ENCODE data around the gene ALG1.

ALG1 gene, protein sequence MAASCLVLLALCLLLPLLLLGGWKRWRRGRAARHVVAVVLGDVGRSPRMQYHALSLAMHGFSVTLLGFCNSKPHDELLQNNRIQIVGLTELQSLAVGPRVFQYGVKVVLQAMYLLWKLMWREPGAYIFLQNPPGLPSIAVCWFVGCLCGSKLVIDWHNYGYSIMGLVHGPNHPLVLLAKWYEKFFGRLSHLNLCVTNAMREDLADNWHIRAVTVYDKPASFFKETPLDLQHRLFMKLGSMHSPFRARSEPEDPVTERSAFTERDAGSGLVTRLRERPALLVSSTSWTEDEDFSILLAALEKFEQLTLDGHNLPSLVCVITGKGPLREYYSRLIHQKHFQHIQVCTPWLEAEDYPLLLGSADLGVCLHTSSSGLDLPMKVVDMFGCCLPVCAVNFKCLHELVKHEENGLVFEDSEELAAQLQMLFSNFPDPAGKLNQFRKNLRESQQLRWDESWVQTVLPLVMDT

DNA sequence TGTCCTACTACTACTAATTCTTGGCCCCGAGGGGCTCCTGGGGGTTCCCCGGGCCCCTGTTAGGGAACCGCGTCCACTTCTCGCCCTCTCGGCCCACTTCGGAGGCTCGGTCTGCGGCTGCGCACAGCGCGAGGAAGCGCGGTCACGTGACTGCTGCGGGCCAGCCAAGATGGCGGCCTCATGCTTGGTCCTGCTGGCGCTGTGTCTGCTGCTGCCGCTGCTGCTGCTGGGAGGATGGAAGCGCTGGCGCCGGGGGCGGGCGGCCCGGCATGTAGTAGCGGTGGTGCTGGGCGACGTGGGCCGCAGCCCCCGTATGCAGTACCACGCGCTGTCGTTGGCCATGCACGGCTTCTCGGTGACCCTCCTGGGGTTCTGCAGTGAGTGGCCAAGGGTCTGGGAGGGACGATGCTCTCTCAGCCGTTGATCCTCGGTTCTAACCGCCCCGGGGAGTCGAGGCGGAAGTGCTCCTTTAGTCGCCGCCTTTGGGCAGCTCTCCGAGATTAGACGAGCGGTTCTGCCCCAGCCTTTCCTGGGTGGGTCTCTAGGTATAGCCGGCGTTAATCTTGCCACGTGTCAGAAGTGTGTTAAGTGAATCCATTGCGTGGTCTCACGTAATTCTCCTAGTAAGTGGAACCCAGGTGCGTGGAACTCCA is at the start of gene ALG1:
Gene ALG1, plus strand, starts transcription at position 163 of the 653 bp plus-strand sequence. Its CDS starts 7 bp downstream, at position 170.
- peak; percentile 81 to 86 for DNase-seq (ENCODE audit: low read depth in 2 of 2)

GRCh38 chr16:5022521-5022920 is 49.1 kb upstream of the ALG1 start:
- no peak for DNase-seq (ENCODE audit: low read depth in 2 of 2)

- no peak for DNase-seq (ENCODE audit: low read depth in 2 of 2)
Measured at GRCh38 chr16:5024632-5025031, 47.0 kb upstream of the ALG1 start.

- no peak for DNase-seq (ENCODE audit: low read depth in 2 of 2)
Measured at GRCh38 chr16:5025171-5025632, 46.4 kb upstream of the ALG1 start.

GRCh38 chr16:5026664-5027063 is 45.0 kb upstream of the ALG1 start:
- DNase-seq (ENCODE audit: low read depth in 2 of 2), result no peak

DNA sequence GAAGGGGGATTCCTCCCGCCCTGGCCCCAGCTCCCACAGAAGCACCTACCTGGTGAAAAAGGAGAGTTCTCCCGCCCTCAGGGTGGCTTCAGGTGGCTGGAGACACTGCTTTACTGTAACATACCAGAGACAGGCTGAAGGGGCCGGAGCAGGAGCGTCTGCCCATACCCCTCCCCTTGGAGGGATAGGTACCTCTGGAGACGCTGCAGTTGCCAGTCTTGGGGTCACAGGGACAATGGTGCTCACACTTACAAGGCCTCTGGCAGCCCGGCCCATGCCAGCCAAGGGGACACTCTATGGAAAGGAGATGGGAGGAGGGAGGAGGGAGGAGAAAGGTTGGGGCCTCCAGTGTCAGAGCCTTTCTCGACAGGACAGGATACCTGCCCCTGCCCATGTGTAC is 44.6 kb upstream of the ALG1 start:
- DNase-seq (ENCODE audit: low read depth in 2 of 2), result no peak

DNA sequence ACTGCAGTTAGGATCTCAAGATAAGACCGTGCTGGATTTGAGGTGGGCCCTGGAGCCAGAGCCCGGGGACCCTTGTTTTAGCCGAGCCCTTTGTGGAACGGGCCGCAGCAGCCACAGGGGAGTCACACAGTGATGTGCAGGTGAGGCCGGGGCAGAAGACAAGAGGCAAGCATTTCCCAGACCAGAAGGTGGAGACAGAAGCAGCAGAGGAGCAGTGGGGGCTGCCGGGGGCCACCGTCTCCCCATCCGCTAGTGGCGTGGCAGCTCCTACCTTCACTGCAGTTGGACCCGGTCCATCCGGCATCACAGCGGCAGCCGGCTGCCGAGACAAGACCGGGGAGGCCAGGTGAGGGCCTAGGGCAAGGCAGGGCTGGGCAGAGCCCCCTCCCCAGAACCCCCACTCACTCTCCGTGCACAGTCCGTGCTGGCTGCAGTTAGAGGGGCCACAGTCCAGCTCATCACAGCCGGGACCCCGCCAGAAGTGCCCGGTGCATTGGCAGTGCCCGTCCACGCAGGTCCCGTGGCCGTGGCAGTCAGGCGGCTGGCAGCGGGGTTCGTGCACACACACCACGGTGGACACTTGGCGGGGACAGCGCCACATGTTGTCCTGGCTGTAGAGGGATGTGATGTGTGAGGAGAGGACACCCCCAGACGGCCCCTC is 43.9 kb upstream of the ALG1 start:
- no peak for DNase-seq (ENCODE audit: low read depth in 2 of 2)

GRCh38 chr16:5028950-5029475 is 42.6 kb upstream of the ALG1 start:
- no peak for DNase-seq (ENCODE audit: low read depth in 2 of 2)

DNA sequence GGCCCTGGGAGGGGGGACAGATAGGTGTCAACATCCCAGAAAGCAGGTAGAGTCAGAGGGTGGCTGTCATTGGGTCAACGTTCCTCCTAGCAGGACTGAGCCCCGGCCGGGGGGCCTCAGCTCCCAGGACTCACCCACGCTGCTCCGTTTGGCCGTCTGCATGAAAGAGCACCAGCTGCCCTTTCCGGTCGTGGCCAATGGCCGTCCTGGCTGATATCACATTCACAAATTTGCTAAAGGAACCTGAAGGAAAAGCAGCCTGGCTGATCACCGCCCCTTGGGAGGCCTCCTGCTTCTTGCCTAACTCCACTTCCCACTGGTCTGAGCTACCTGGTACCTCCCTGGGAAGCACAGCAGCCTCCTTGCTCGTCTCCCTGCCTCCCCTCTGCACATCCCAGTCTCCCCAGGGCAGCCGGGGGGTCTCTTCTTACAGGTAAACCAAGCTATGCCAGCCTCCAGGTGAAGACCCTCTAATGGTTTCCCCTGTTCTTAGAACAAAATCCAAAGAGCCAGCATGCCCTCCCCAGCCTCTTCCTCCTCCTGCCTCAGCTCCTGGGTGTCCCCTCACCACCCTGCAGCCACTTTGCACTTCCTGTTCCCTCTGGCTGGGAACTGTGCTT is 41.3 kb upstream of the ALG1 start:
- DNase-seq (ENCODE audit: low read depth in 2 of 2), result no peak

DNA sequence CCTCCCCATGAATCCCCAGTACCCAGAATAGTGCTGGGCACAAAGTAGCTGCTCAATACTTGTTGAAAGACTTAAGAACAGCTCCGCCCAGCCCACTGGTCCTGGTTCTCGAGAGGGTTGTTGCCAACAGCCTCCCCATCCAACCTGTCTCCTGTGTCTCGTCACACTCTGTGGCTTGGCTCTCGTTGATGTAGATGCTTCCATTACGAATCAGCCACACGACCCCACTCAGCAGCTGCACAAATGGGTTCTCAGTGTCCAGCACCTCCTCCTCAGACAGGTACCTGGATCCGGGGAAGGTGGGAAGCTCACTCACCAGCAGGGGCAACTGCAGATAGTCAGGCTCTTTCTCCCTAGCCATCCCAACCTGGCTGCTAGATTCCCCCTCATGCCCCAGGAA is 40.0 kb upstream of the ALG1 start:
- DNase-seq (ENCODE audit: low read depth in 2 of 2), result no peak

DNA sequence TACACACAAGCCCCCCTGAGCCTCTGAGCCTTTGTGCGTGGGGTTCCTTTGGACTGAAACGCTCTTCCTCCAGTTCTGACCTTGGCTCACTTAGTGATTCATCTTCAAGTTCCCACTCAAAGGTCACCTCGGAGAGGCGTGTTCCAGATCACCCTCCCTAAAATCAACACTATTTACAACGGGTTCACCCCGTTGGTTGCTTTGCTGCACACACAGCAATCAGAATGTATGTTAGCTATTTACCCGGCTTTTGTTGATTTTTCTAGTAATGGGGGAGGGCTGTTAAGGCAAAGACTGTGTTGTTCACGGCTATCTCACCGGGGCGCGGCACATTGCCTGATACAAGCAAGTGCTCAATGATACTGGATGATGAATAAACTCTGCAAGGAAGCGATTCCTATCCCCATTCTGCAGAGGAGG is 38.9 kb upstream of the ALG1 start:
- DNase-seq (ENCODE audit: low read depth in 2 of 2), result no peak

GRCh38 chr16:5033256-5034166 is 38.1 kb upstream of the ALG1 start, which contains the start of gene NAGPA:
TSS of gene NAGPA (minus strand) at chr16:5033935. CDS start at chr16:5033914, 21 bp downstream.
- DNase-seq (ENCODE audit: low read depth in 2 of 2), result peak; percentile 67 to 72

DNA sequence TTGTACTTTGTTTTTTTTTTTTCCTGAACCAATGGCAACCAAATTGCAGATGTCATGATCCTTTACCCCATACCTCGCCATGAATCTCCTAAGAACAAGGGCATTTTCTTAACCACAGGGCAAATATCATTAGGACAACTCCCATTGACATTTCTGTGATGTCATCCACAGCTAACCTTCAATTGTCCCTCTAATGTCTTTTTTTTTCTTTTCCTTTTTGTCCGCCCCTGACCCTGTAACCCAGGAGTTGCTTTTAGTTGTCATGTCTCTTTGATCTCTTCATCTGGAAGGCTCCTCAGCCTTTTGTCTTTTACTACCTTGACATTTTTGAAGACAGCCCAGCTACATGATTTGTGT is 37.5 kb upstream of the ALG1 start:
- no peak for DNase-seq (ENCODE audit: low read depth in 2 of 2)

- no peak for DNase-seq (ENCODE audit: low read depth in 2 of 2)
Measured at GRCh38 chr16:5035909-5036227, 35.8 kb upstream of the ALG1 start.

DNA sequence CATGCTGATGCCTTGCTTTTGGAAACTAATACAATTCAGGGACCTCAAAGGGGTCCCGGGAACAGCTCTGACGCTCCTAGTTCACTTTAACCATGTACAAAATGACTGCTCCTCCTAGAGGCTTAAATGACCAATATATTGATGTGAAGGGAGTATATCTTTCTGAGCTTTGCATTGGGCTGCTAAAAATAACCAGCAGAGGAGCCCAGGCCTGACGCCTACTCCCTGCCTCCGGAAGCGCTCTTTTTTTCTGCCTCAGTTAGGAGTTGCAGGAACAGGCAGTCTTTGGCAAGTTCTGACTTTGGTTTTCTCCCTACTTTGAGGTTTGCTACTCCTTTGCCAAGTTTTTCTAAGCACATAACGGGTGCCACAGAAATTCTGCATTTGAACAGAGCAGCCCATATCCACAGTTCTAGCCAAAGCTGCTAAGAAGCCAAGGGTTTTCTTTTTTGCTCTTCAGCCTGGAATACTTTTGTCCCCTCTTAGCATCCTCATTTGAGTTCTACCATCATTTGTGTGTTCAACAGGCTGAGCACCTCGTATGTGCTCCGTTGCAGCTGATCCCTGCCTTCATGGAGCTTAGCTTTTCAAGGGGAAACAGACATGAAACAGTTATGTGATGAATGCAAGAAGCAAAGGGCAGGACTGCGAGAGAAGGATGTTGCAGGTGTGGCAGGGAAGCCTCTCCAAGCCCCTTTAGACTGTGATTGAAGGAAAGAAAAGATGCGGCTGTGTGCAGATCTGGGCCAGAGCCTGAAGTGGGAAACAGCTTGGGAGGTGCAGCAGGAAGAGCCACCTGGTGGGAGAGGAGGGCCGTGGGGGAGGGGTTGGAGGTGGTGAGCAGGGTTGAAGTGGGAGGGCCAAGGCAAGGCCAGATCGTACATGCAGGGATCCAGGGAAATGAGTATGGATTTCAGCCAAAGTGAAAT is 35.2 kb upstream of the ALG1 start:
- no peak for DNase-seq (ENCODE audit: low read depth in 2 of 2)

DNA sequence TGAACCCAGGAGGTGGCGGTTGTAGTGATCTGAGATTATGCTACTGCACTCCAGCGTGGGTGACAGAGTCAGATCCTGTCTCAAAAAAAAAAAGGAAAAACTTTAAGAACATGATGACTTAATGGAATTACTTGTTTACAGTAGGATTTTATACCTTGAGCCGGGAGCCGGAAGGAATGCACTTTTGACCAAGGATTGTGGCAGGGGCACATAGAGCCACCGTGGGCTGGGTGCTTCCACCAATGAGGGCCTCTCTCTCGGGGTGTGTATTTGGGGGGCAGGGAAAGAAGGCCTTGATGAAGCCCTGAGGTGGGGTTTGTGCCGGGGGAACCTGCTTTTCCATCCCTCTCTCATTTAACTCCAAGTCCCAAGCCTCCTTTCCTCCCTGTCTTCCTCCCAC is 31.2 kb upstream of the ALG1 start:
- no peak for DNase-seq (ENCODE audit: low read depth in 2 of 2)

DNA sequence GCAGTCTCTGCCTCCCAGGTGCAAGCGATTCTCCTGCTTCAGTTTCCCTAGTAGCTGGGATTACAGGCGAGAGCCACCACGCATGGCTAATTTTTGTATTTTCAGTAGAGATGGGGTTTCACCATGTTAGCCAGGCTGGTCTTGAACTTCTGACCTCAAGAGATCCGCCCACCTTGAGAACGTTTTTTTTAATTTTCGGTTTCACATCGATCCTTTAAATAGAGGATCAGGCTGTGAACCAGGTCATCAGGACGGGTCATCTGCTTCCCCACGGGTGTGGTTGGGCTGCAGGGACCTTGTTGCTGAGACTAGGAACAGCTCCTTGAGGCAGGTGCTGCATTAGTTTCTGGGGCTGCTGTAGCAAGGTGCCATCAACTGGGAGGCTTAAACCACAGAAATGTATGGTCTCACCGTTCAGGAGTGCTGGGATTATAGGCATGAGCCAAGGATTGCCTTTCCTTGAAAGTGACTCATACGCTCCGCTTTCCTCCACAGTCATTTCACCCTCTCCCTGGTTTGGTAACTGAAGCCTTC is 30.0 kb upstream of the ALG1 start:
- DNase-seq (ENCODE audit: low read depth in 2 of 2), result no peak

DNA sequence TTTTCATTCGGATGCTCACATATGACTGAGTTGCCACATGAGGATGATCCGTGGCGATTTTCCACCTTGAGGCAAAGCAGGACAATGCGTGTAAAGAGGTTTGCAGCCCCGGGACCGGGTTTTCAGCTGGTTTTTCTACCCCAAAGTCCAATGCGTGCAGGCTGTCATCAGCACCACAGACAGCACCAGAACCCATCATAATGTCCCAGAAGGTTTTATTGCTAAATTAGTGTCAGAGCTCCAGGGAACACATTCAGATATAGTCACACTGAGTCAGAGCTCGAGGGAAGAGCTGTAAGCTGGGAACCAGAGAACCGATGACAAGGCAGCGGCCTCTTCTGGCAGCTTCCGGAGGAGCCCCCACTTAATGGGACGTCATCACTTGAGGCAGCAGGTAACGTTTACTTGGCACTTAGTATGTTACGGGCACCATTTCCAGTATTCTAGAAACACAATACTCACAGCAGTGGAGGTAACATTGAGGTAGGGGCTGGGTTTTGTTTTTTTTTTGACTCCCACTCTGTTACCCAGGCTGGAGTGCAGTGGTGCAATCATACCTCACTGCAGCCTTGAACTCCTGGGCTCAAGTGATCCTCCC is 29.0 kb upstream of the ALG1 start:
- DNase-seq (ENCODE audit: low read depth in 2 of 2), result no peak

GRCh38 chr16:5044011-5044540 is 27.6 kb upstream of the ALG1 start:
- no peak for DNase-seq (ENCODE audit: low read depth in 2 of 2)
